Lung (tissue), 12 donors: ENCODE data around the gene SELENOF. TPM values are rescaled to one million over a fixed set of nuclear protein-coding genes. Genes with fewer than 3 reads are reported as not detected.

Source experiments
- ATAC-seq: fragments of 200-7000 bp; cut with Tn5 transposase; one replicate; pipeline ENCODE4 v1.9.1; 2020; ENCODE audit warnings: moderate number of reproducible peaks; ENCODE audit not compliant: insufficient read depth, low FRiP score
- DNase-seq, 3 donors: peaks; one replicate each; pipeline ENCODE4 v3.0.0-alpha.2; 2013 to 2017
- H3K27ac ChIP-seq, 2 donors: one replicate each; pipeline ENCODE4 v1.5.1; 2013; ENCODE audit warnings: mild to moderate bottlenecking in 2 of 2, moderate library complexity in 2 of 2, control low read depth in 1 of 2, inconsistent platforms in 1 of 2, low read depth in 1 of 2, low read length in 1 of 2
- H3K27me3 ChIP-seq, 3 donors: one replicate each; pipeline ENCODE4 v1.5.1; 2013; ENCODE audit warnings: low read length in 2 of 3; ENCODE audit not compliant: control insufficient read depth in 3 of 3, insufficient read depth in 3 of 3
- H3K36me3 ChIP-seq, 4 donors: one replicate each; pipeline ENCODE4 v1.5.1; 2013; ENCODE audit warnings: low read length in 4 of 4, mild to moderate bottlenecking in 1 of 4, moderate library complexity in 1 of 4; ENCODE audit not compliant: control insufficient read depth in 4 of 4, insufficient read depth in 4 of 4
- H3K4me1 ChIP-seq, 5 donors: one replicate each; pipeline ENCODE4 v1.5.1; 2013; ENCODE audit warnings: low read length in 5 of 5, mild to moderate bottlenecking in 2 of 5, moderate library complexity in 1 of 5; ENCODE audit not compliant: control insufficient read depth in 5 of 5, insufficient read depth in 5 of 5
- H3K4me3 ChIP-seq: one replicate; pipeline ENCODE4 v1.5.1; 2013; ENCODE audit warnings: mild to moderate bottlenecking, control low read depth, moderate library complexity
- H3K9ac ChIP-seq, 2 donors: one replicate each; pipeline ENCODE4 v1.5.1; 2013; ENCODE audit warnings: low read length in 2 of 2, control low read depth in 1 of 2; ENCODE audit not compliant: insufficient read depth in 1 of 2
- H3K9me3 ChIP-seq, 4 donors: one replicate each; pipeline ENCODE4 v1.5.1; 2013; ENCODE audit warnings: low read length in 3 of 4, mild to moderate bottlenecking in 1 of 4, moderate library complexity in 1 of 4; ENCODE audit not compliant: control insufficient read depth in 4 of 4, insufficient read depth in 3 of 4
- CTCF ChIP-seq: IDR thresholded peaks from 2 replicates; pipeline ENCODE4 v1.5.1; 2012; ENCODE audit warnings: mild to moderate bottlenecking; ENCODE audit errors: control extremely low read depth, extremely low read depth
- WGBS, 2 donors: extraction: QIAGEN DNeasy Blood & Tissue Kit; methylation state at CpG; one replicate each; pipeline ENCODE4 v1.1.7; 2013; 5-methylcytosine and 5-hydroxymethylcytosine counted together
- polyA plus RNA-seq, 2 donors: library from polyadenylated mRNA; stranded (reverse); fragments of 200-250 nt; gene quantifications; one replicate each; pipeline ENCODE4 v1.2.1, GENCODE V29; 2013
- total RNA-seq, 2 donors: library from RNA; depleted of rRNA in 1 of 2; stranded (reverse); fragments of >200 nt in 1 of 2; gene quantifications; one replicate each; pipeline ENCODE4 v1.2.1, GENCODE V29; 2014 to 2021
- donor health status: control.
- donor health status: control.
- donor health status: Bipolar disorder and iron deficiency.
- donor health status: healthy.
- donor health status: DM: yes; HTN: yes; CAD: no.

Gene SELENOF
- total and polyA plus RNA-seq, 4 donors = 132 to 240 (median 207) TPM

DNA sequence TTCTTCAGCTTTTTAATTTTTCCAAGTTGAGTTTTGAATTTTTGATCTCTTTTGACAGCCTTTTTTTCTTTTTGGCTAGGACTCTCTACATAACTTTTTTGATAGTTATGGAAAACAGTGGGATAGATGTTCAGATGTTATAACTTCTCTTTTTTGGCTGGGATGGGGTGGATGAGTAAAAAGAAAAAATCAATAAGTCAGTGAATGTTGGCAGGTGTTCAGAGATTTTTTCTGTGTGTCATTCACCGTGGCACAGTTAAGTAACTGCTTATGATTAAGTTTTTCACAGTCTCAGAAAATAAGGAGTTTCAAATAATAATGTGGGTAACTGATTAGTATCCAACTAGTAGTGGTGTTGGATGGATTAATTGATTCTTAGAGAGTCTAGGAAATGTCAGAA is 24.5 kb upstream of the SELENOF start:
- no peak for ATAC-seq
- H3K36me3 ChIP-seq = no peaks in the 10 kb centered on the region
- no peaks in the 10 kb centered on the region for H3K9me3 ChIP-seq
- H3K4me1 ChIP-seq = peaks cover 0 to 44% (median 0%) of the 10 kb centered on the region in 5 donors
- H3K9ac ChIP-seq = no peak overlapping the region
- no peak overlapping the region for H3K4me3 ChIP-seq
- TF ChIP-seq CTCF = no peak
- no peaks in the 10 kb centered on the region for H3K27me3 ChIP-seq
- 46 to 72% methylated on average over 1 of the region's 1 CpG for WGBS, 2 donors
- no peak for DNase-seq
- no peak overlapping the region for H3K27ac ChIP-seq

DNA sequence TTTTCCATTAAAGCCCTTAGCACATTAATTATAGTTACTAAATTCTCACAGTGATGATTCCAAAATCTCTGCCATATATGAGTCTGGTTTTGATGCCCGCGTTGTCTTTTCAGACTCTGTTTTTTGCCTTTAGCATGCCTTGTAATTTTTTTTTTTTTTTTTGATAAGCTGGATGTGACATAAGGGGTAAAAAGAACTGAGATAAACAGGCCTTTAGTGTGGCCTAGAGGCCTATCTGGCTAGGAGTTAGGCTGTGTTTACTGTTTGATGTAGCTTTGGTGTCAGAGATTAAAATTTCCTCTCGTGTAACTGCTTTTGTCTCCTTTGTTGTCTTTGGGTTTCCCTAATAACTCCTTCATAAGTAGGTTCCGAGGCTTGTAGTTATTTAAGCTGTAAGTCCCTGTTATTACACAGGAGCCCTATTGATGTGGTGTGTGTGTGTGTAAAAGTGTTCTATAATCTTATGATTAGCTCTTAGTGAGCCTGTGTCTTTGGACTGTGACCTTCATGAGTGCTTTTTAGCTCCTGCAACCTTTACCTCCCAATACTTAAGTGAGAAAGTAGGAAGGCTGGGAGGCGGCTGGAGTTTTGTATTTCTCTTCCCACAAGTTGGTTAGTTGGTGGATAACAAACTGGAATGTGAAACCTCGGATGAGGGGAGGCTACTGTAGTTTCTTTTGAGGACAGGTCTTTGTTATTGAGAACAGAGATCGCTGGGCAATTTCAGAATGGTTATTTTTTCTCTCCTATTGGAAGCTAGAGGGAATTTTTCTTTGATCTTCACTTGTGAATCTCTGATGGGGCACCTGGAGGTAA is 19.8 kb upstream of the SELENOF start:
- Histone ChIP-seq H3K9me3 (no peaks in the 10 kb centered on the region), H3K27ac (peak overlapping the region in 1 of 2 donors; percentile 40), H3K27me3 (no peaks in the 10 kb centered on the region), H3K9ac (peak overlapping the region in 1 of 2 donors; percentile 42), H3K4me3 (no peak overlapping the region), H3K36me3 (no peaks in the 10 kb centered on the region), H3K4me1 (peaks cover 0 to 14% (median 0%) of the 10 kb centered on the region in 5 donors)
- ATAC-seq = no peak
- no peak for TF ChIP-seq CTCF
- 80 to 84% methylated on average over 7 of the region's 7 CpGs for WGBS, 2 donors
- DNase-seq = peak in 2 of 3 donors; percentile 22 to 49

- peaks cover 0 to 11% (median 0%) of the 10 kb centered on the region in 5 donors for H3K4me1 ChIP-seq
- DNase-seq (no peak), ATAC-seq (no peak)
- no peaks in the 10 kb centered on the region for H3K27me3 ChIP-seq
- no peaks in the 10 kb centered on the region for H3K36me3 ChIP-seq
- TF ChIP-seq CTCF = no peak
- H3K9ac ChIP-seq = no peak overlapping the region
- no peaks in the 10 kb centered on the region for H3K9me3 ChIP-seq
- no peak overlapping the region for H3K4me3 ChIP-seq
- WGBS, 2 donors = 97 to 99% methylated on average over 3 of the region's 3 CpGs
- no peak overlapping the region for H3K27ac ChIP-seq
These were observed 19.1 kb upstream of the SELENOF start for GRCh38 chr1:86933051-86933450.
